Natural killer cell treated with Interleukin-12 subunit alpha and Interleukin-12 subunit beta and Interleukin-15 and Interleukin-18, amount 100 ng/mL, for 72 hours (primary cell): ENCODE data around the gene ZNF697. TPM values are rescaled to one million over a fixed set of nuclear protein-coding genes. Genes with fewer than 3 reads are reported as not detected.
"Not testable (repeated sequence)": the region's sequence is repeated elsewhere in the genome, so short reads cannot be mapped to it uniquely, and the experiment has no call there.

Experiments
- ATAC-seq, 2 donors: fragments of 150-1000 bp; cut with Tn5 transposase in 1 of 2; sonication (Bioruptor Pico), chemical (Tn5 transposase) in 1 of 2; 2 replicates each; pipeline ENCODE4 v1.10.0; 2021
- DNase-seq: peaks from one replicate; pipeline ENCODE4 v3.0.0; 2022; ENCODE audit warnings: low spot score
- H3K27ac Mint-ChIP-seq, 2 donors: 1 replicate in 1 of 2; 2 replicates in 1 of 2; pipeline ENCODE4 v1.8.0; 2022; ENCODE audit warnings: mixed read lengths in 2 of 2, mild to moderate bottlenecking in 1 of 2, moderate library complexity in 1 of 2
- H3K27me3 Mint-ChIP-seq, 2 donors: 1 replicate in 1 of 2; 2 replicates in 1 of 2; pipeline ENCODE4 v1.8.0; 2022; ENCODE audit warnings: mixed read lengths in 2 of 2
- H3K36me3 Mint-ChIP-seq: one replicate; pipeline ENCODE4 v1.8.0; 2022; ENCODE audit warnings: mixed read lengths
- H3K4me1 Mint-ChIP-seq, 2 donors: 1 replicate in 1 of 2; 2 replicates in 1 of 2; pipeline ENCODE4 v1.8.0; 2022; ENCODE audit warnings: low read depth in 2 of 2, mixed read lengths in 2 of 2, mild to moderate bottlenecking in 1 of 2
- H3K4me3 Mint-ChIP-seq: one replicate; pipeline ENCODE4 v1.8.0; 2022; ENCODE audit warnings: mixed read lengths
- H3K9me3 Mint-ChIP-seq: 2 replicates; pipeline ENCODE4 v1.8.0; 2022; ENCODE audit warnings: mixed read lengths
- total RNA-seq, 2 donors: library from RNA; stranded (reverse); gene quantifications; one replicate each; pipeline ENCODE4 v1.2.3, GENCODE V29; 2022

Gene ZNF697
- total RNA-seq, 2 donors from 2014 or later = 0.14 to 0.17 TPM

GRCh38 chr1:119632841-119633240 is 15.2 kb downstream of the ZNF697 start:
- Mint-ChIP-seq H3K27me3 (peaks cover 26 to 40% of the 10 kb centered on the region in 2 donors), H3K4me1 (no peaks in the 10 kb centered on the region), H3K9me3 (no peaks in the 10 kb centered on the region), H3K4me3 (no peak overlapping the region), H3K27ac (no peak overlapping the region), H3K36me3 (peaks cover 4% of the 10 kb centered on the region)
- ATAC-seq (no peak), DNase-seq (no peak)

GRCh38 chr1:119632103-119632490 is 16.0 kb downstream of the ZNF697 start:
- DNase-seq (no peak), ATAC-seq (no peak)
- no peak overlapping the region for H3K27ac Mint-ChIP-seq

GRCh38 chr1:119631433-119632102 is 16.5 kb downstream of the ZNF697 start:
- H3K27ac Mint-ChIP-seq = no peak overlapping the region
- ATAC-seq = peak in 1 of 2 donors; percentile 43
- peaks cover 26 to 40% of the 10 kb centered on the region in 2 donors for H3K27me3 Mint-ChIP-seq
- peaks cover 4% of the 10 kb centered on the region for H3K36me3 Mint-ChIP-seq
- no peak overlapping the region for H3K4me3 Mint-ChIP-seq
- no peaks in the 10 kb centered on the region for H3K9me3 Mint-ChIP-seq
- no peak for DNase-seq
- no peaks in the 10 kb centered on the region for H3K4me1 Mint-ChIP-seq

More at GRCh38 chr1:119632103-119632490, 16.0 kb downstream of the ZNF697 start:
- Mint-ChIP-seq H3K4me1 (no peaks in the 10 kb centered on the region), H3K36me3 (peaks cover 4% of the 10 kb centered on the region), H3K9me3 (no peaks in the 10 kb centered on the region), H3K27me3 (peaks cover 26 to 40% of the 10 kb centered on the region in 2 donors), H3K4me3 (no peak overlapping the region)

DNA sequence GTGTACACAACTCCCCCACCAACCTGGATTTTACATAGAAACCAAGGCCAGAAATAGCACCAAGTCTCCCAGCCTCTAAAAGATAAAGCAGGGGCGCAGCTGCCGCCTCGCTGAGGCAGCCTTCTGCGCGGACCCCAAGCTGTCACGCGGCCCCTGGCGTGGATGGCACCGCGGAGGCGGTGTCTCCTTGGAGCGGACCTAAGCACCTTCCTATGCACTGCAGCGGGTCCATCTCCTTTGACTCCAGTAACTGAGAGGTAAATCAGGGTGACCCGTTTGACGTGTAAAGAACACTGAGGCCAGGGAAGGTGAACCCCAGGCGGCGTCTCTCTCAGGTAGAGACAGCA is 17.0 kb downstream of the ZNF697 start:
- no peak for DNase-seq
- peak in 1 of 2 donors; percentile 43 for ATAC-seq
- Mint-ChIP-seq H3K4me3 (no peak overlapping the region), H3K36me3 (peaks cover 4% of the 10 kb centered on the region), H3K9me3 (no peaks in the 10 kb centered on the region), H3K27ac (no peak overlapping the region), H3K4me1 (no peaks in the 10 kb centered on the region), H3K27me3 (peaks cover 26 to 40% of the 10 kb centered on the region in 2 donors)

DNA sequence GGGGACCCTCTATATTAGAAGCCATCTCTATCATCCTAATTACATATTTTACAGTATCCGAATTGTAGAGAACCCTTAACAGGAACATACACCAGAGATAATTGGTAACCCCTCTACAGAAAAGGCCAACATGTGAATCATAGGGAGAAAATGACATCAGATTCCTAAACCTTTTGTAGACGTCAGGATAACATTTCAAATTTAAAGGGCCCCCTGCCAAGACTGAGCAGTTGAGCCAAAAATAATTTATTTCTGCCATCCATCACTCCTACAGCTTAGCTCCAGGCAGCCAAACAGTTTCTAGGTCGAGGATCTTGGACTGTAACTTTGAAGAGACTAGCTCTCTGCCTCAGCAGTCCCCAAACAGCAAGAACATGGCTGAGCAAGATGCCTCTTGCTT is 21.2 kb downstream of the ZNF697 start:
- H3K27me3 Mint-ChIP-seq = peaks cover 12 to 22% of the 10 kb centered on the region in 2 donors
- ATAC-seq (no peak), DNase-seq (no peak)
- no peaks in the 10 kb centered on the region for H3K4me1 Mint-ChIP-seq
- no peak overlapping the region for H3K27ac Mint-ChIP-seq
- no peaks in the 10 kb centered on the region for H3K9me3 Mint-ChIP-seq
- peaks cover 4% of the 10 kb centered on the region for H3K36me3 Mint-ChIP-seq
- H3K4me3 Mint-ChIP-seq = no peak overlapping the region

DNA sequence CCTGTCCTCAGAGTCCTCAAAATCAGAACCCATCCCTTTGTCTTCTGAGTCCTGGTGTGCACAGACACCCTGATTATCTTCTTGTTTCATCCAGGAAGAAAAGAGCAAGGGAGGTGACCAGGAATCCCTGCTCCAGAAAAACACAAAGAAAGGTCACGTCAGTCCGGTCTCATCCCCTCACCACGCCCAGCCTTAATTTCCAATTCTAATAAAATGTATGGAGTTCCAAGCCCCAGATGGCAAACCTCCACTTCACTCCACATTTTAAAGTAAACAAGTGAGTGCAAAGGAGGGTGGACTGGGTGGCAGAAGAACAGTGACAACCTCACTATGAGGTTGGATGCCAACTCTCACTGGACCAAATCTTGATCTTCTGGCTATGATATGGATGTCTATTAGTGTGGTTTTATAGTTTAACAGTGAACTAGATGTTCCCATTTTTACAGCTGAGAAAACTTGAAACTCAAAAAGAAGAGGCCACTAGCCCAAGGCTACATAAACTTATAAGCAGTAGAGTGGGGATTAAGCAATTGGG is 22.0 kb downstream of the ZNF697 start:
- DNase-seq (no peak), ATAC-seq (no peak)
- no peak overlapping the region for H3K4me3 Mint-ChIP-seq
- H3K36me3 Mint-ChIP-seq = peaks cover 4% of the 10 kb centered on the region
- peaks cover 12 to 22% of the 10 kb centered on the region in 2 donors for H3K27me3 Mint-ChIP-seq
- no peaks in the 10 kb centered on the region for H3K4me1 Mint-ChIP-seq
- H3K9me3 Mint-ChIP-seq = no peaks in the 10 kb centered on the region
- H3K27ac Mint-ChIP-seq = no peak overlapping the region

DNA sequence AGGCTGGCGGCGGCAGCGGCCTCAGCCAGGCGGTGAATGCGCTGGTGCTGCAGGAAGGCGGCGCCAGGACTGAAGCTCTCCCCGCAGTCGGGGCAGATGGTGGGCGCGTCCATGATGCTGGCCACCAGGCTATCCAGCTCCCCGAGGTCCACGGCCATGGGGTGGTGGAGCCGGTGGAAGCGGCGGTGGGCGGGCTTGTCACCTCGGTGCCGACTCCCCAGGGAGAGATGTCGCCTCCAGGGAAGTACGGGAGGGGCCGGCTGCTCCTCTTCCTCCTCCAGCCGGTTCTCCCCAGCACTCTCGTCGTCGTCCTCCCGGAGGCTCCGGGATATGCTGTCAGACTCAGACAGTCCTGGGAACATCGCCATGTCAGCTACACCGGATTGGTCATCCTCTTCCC is 24.4 kb downstream of the ZNF697 start:
- no peak for DNase-seq
- H3K4me1 Mint-ChIP-seq = no peaks in the 10 kb centered on the region
- H3K9me3 Mint-ChIP-seq = no peaks in the 10 kb centered on the region
- ATAC-seq = no peak
- no peak overlapping the region for H3K27ac Mint-ChIP-seq
- H3K27me3 Mint-ChIP-seq = peaks cover 0 to 5% of the 10 kb centered on the region in 2 donors
- H3K36me3 Mint-ChIP-seq = no peaks in the 10 kb centered on the region
- H3K4me3 Mint-ChIP-seq = no peak overlapping the region

GRCh38 chr1:119623193-119623515 is 24.9 kb downstream of the ZNF697 start:
- DNase-seq = no peak
- no peaks in the 10 kb centered on the region for H3K27me3 Mint-ChIP-seq
- H3K4me3 Mint-ChIP-seq = no peak overlapping the region
- ATAC-seq = no peak
- no peaks in the 10 kb centered on the region for H3K9me3 Mint-ChIP-seq
- no peak overlapping the region for H3K27ac Mint-ChIP-seq
- H3K36me3 Mint-ChIP-seq = no peaks in the 10 kb centered on the region
- H3K4me1 Mint-ChIP-seq = no peaks in the 10 kb centered on the region

- Mint-ChIP-seq H3K9me3 (no peaks in the 10 kb centered on the region), H3K27ac (no peak overlapping the region), H3K36me3 (no peaks in the 10 kb centered on the region), H3K4me3 (no peak overlapping the region), H3K27me3 (no peaks in the 10 kb centered on the region), H3K4me1 (no peaks in the 10 kb centered on the region)
- ATAC-seq (no peak), DNase-seq (no peak)
These were observed 25.5 kb downstream of the ZNF697 start for GRCh38 chr1:119622311-119623192.

DNA sequence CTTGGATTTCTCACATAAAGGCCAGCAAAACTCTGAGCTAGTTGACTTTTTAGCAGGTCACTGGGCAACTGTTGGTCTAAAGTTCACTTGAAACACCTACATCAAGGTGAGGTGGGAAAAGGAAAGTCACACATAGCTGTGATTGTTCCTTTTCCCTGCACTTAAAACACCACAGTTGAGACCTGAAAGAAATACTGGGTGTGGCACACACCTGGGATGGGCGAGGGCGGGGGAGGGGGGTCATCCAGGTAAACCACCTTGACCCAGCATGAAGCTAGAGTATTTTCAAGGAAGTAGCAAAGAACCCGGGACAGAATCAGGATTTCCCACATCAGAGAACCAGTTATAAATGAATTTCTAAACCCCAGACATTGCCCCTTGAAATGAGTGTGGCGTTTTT is 26.4 kb downstream of the ZNF697 start:
- H3K27ac Mint-ChIP-seq = no peak overlapping the region
- H3K27me3 Mint-ChIP-seq = no peaks in the 10 kb centered on the region
- H3K36me3 Mint-ChIP-seq = no peaks in the 10 kb centered on the region
- H3K9me3 Mint-ChIP-seq = no peaks in the 10 kb centered on the region
- no peaks in the 10 kb centered on the region for H3K4me1 Mint-ChIP-seq
- no peak for ATAC-seq
- DNase-seq = no peak
- H3K4me3 Mint-ChIP-seq = no peak overlapping the region

DNA sequence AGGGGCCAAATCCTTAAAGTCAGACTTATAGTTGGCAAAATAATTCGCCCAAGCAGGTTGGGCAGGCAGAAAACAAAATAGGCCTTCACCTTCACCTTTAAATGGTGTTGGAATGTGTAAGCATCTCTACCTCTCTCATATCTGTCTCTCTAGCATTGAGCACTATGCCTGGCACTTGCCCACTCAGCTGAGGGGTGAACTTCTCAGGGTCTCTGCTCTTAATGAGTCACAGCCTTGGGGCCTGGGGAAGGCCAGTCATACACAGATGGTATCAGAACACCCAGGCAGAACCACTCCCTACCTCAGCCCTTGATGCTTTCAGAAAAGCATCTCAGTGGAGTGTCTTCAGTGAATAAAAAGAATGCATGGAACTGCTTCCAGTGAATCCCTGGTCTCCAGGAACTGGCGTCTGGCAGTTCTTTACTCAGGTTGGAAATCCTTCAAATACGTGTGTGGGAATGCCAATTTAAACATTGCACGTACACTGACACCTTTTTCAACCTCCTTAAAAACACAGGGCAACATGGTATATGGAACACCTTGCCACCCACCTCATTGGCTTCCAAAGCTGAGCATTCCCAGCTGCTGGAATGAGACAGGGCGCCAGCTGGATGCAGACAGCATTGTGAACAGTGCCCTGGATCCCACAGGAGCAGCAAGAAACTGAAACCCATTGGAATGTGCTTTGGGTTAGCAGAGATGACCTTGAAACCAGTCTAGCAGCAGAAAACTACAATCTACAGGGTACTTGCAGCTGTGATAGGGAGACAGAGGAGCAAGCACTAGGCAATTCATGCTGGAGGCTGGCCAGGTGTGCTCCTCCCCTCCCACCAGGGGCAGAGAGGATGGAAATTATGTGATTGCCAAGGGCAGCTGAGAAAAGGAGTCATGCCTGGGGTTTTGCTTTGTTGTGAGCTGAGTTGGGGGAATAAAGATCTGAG is 30.0 kb downstream of the ZNF697 start:
- Mint-ChIP-seq H3K9me3 (no peaks in the 10 kb centered on the region), H3K4me1 (no peaks in the 10 kb centered on the region), H3K4me3 (no peak overlapping the region), H3K27me3 (no peaks in the 10 kb centered on the region), H3K27ac (no peak overlapping the region), H3K36me3 (no peaks in the 10 kb centered on the region)
- DNase-seq (no peak), ATAC-seq (no peak)

DNA sequence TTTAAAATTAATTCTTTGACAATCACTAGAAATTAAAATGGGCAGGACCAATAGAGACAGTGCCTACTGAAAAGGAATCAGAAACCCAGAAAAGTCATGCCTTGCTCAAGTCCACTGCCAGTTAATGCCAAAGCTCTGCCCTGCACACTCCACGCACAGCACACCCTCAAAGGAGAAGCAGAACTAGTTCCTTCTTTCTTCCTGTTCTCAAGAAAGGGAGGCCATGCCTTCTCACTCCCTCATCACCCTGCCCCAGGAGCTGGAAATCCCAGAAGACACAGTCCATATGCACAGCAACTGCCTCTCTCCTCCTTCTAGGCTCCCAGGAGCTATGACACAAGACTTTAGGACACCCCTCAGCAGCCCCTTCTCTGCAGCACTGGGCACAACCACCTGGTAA is 31.3 kb downstream of the ZNF697 start:
- H3K27me3 Mint-ChIP-seq, H3K4me3 Mint-ChIP-seq, H3K4me1 Mint-ChIP-seq, DNase-seq, H3K9me3 Mint-ChIP-seq, H3K27ac Mint-ChIP-seq, H3K36me3 Mint-ChIP-seq: not testable (repeated sequence)
- peak in 1 of 2 donors; percentile 26 for ATAC-seq

- H3K4me3 Mint-ChIP-seq, DNase-seq, H3K27ac Mint-ChIP-seq: not testable (repeated sequence)
These were observed 33.0 kb downstream of the ZNF697 start for GRCh38 chr1:119615100-119615499.

More at GRCh38 chr1:119615100-119615499, 33.0 kb downstream of the ZNF697 start:
- H3K27me3 Mint-ChIP-seq, H3K36me3 Mint-ChIP-seq, H3K9me3 Mint-ChIP-seq, ATAC-seq, H3K4me1 Mint-ChIP-seq: not testable (repeated sequence)
